K562 (cell line): ENCODE results near the gene EPN3. TPM values are rescaled to one million over a fixed set of nuclear protein-coding genes. Genes with fewer than 3 reads are reported as not detected.

Experiments used
- CC2D1A ChIP-seq: fragments of 450-650 bp; IDR thresholded peaks from 2 replicates; pipeline ENCODE4 v1.6.1; 2017; ENCODE audit warnings: mild to moderate bottlenecking
- HDAC6 ChIP-seq: IDR thresholded peaks from 2 replicates; pipeline ENCODE4 v1.6.1; 2012; ENCODE audit warnings: low read depth, mild to moderate bottlenecking, control low read depth, inconsistent platforms, low read length, moderate library complexity
- HNRNPLL ChIP-seq: fragments of 200-400 bp; formaldehyde crosslinking; IDR thresholded peaks from 2 replicates; pipeline ENCODE4 v1.6.1; 2017; ENCODE audit warnings: low read length, low read depth, mild to moderate bottlenecking; ENCODE audit not compliant: poor library complexity, severe bottlenecking
- MAFF ChIP-seq: IDR thresholded peaks from 2 replicates; pipeline ENCODE4 v1.6.1; 2012; ENCODE audit warnings: low read length, improper control_type of control experiment
- POLR2AphosphoS5 ChIP-seq: IDR thresholded peaks from 2 replicates; pipeline ENCODE4 v1.6.1; 2011; ENCODE audit warnings: mild to moderate bottlenecking, low read depth, low read length, moderate library complexity; ENCODE audit not compliant: control insufficient read depth, insufficient read depth
- polyA plus RNA-seq, 8 experiments: library from polyadenylated mRNA; depleted of rRNA in 4 of 8; stranded (reverse) in 5 of 8; unstranded in 3 of 8; fragments of >200 nt; fragmentation: Nextera tagmentation in 2 of 8; fragmentation: Illumina TruSeq in 1 of 8; extraction: Ambion mirVana in 2 of 8; extraction: Trizol in 1 of 8; gene quantifications; 2 replicates each; pipeline versions ENCODE4 v1.2.1 to v1.2.3, GENCODE V29; 2011 to 2014; ENCODE audit warnings: inconsistent platforms in 1 of 8, missing spikeins in 1 of 8
- total RNA-seq, 7 experiments: library from RNA; depleted of rRNA in 6 of 7; stranded (reverse); fragments of >200 nt in 6 of 7; fragmentation: Illumina TruSeq in 2 of 7; extraction: Trizol in 2 of 7; gene quantifications; 2 replicates each; pipeline versions ENCODE4 v1.2.1 to v1.2.3, GENCODE V29; 2011 to 2021; ENCODE audit warnings: low replicate concordance in 1 of 7
- TF ChIP-seq, protein P1 (sequence below): fragments of 250-450 bp; sonication (Bioruptor Pico); IDR thresholded peaks from 2 replicates; pipeline ENCODE4 v1.5.0; 2021; ENCODE audit warnings: mild to moderate bottlenecking, moderate library complexity
- TF ChIP-seq, protein P2 (sequence below): sonication (generic); formaldehyde crosslinking; IDR thresholded peaks from 2 replicates; pipeline ENCODE4 v1.8.0; 2022; ENCODE audit warnings: mild to moderate bottlenecking, missing genetic modification reagents
- TF ChIP-seq, protein P3 (sequence below), 2 experiments: fragments of 450-650 bp; IDR thresholded peaks; 2 replicates each; pipeline ENCODE4 v1.6.1; 2016
- TF ChIP-seq, protein P4 (sequence below), 2 experiments: fragments of 150-350 bp in 1 of 2; IDR thresholded peaks; 2 replicates each; pipeline ENCODE4 v1.6.1; 2012 to 2016; ENCODE audit warnings: low read depth in 2 of 2, low read length in 2 of 2, mild to moderate bottlenecking in 1 of 2, moderate library complexity in 1 of 2
- TF ChIP-seq, protein P5 (sequence below), 2 experiments: fragments of 200-800 bp in 1 of 2; sonication (Bioruptor generic) in 1 of 2; sonication (generic) in 1 of 2; formaldehyde crosslinking in 1 of 2; IDR thresholded peaks in 1 of 2; conservative IDR thresholded peaks in 1 of 2; 2 replicates each; pipeline versions ENCODE4 v1.5.0 to v1.6.1; 2016 to 2020; ENCODE audit warnings: missing compliant biosample characterization in 1 of 2, missing genetic modification characterization in 1 of 2, missing genetic modification reagents in 1 of 2

Gene EPN3
- total and polyA plus RNA-seq, 9 of the 15 experiments (the other 6 are each of a cell fraction or from before 2014, with no cell fraction given): 0.16 TPM; not detected in 8

DNA sequence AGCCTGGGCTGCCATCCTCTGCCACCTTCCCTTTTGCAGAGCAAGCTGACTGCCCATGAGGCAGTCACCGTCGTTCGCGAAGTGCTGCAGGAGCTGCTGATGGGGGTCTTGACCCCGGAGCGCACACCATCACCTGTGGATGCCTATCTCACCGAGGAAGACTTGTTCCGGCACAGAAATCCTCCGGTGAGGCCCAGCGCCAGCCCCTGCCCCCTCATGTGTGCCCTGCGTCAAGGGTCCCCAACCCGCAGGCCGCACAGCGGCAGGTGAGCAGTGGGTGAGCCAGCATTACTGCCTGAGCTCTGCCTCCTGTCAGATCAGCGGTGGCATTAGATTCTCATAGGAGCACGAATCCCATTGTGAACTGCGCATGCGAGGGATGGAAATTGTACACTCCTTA is 7.7 kb upstream of the EPN3 start (continued):
- TF ChIP-seq, protein P1, sequence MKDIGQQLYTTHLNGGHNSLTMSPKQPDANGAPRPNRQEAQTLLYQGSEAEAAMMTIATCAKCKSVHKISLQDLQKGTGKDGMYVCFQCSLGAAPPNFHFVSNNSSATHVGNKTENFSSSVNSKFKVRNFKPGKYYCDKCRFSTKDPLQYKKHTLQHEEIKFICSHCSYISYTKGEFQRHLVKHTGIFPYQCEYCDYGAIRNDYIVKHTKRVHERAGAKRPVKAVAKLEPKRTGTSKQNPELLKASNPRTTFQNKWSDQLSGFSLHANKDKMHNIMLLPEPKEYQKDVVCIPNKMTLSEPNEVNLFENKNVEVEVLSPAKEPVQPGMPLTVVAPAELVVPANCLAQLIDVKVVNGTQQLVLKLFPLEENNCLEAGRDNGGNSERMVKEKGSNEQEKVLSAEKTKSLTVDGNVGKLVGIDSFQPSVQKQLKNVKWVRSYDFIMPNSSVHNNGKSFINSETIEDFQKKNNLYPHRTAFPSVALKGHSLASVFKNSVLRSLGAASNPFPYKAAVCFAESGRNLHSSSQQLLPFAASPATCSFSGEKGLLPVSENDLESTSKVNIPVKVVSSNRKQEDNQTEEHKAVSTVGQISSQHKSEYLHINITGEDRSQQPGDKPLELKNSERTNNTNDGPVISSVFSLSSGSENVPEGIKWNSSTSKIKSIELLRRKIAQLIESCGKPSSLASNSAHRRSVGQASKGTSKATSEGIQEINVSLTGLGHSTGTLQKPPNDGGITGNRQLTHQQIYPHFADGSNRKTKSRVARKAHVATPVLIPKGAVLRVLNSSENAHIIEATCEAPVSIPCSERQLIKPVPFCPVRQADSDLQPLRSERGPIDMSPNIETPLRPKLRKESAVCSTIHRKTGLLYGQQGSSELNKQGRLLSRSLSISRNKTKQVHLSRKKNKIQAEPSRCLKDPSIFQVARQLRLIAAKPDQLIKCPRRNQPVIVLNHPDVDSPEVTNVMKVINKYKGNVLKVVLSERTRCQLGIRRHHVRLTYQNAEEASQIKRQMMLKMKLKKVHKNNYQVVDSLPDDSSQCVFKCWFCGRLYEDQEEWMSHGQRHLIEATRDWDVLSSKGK (CRISPR knock-in tag): no peak
- TF ChIP-seq HNRNPLL (no peak), POLR2AphosphoS5 (no peak), CC2D1A (no peak), HDAC6 (no peak), MAFF (no peak)
- TF ChIP-seq, protein P2, sequence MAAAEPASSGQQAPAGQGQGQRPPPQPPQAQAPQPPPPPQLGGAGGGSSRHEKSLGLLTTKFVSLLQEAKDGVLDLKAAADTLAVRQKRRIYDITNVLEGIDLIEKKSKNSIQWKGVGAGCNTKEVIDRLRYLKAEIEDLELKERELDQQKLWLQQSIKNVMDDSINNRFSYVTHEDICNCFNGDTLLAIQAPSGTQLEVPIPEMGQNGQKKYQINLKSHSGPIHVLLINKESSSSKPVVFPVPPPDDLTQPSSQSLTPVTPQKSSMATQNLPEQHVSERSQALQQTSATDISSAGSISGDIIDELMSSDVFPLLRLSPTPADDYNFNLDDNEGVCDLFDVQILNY (CRISPR knock-in tag): no peak
- TF ChIP-seq, protein P3, sequence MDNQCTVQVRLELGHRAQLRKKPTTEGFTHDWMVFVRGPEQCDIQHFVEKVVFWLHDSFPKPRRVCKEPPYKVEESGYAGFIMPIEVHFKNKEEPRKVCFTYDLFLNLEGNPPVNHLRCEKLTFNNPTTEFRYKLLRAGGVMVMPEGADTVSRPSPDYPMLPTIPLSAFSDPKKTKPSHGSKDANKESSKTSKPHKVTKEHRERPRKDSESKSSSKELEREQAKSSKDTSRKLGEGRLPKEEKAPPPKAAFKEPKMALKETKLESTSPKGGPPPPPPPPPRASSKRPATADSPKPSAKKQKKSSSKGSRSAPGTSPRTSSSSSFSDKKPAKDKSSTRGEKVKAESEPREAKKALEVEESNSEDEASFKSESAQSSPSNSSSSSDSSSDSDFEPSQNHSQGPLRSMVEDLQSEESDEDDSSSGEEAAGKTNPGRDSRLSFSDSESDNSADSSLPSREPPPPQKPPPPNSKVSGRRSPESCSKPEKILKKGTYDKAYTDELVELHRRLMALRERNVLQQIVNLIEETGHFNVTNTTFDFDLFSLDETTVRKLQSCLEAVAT (IDR thresholded peaks at IDR 0.05): no peak
- TF ChIP-seq, protein P4, sequence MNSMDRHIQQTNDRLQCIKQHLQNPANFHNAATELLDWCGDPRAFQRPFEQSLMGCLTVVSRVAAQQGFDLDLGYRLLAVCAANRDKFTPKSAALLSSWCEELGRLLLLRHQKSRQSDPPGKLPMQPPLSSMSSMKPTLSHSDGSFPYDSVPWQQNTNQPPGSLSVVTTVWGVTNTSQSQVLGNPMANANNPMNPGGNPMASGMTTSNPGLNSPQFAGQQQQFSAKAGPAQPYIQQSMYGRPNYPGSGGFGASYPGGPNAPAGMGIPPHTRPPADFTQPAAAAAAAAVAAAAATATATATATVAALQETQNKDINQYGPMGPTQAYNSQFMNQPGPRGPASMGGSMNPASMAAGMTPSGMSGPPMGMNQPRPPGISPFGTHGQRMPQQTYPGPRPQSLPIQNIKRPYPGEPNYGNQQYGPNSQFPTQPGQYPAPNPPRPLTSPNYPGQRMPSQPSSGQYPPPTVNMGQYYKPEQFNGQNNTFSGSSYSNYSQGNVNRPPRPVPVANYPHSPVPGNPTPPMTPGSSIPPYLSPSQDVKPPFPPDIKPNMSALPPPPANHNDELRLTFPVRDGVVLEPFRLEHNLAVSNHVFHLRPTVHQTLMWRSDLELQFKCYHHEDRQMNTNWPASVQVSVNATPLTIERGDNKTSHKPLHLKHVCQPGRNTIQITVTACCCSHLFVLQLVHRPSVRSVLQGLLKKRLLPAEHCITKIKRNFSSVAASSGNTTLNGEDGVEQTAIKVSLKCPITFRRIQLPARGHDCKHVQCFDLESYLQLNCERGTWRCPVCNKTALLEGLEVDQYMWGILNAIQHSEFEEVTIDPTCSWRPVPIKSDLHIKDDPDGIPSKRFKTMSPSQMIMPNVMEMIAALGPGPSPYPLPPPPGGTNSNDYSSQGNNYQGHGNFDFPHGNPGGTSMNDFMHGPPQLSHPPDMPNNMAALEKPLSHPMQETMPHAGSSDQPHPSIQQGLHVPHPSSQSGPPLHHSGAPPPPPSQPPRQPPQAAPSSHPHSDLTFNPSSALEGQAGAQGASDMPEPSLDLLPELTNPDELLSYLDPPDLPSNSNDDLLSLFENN (IDR thresholded peaks at IDR 0.05; ENCODE audit: low read depth in 2 of 2, low read length in 2 of 2): no peak
- TF ChIP-seq, protein P5, sequence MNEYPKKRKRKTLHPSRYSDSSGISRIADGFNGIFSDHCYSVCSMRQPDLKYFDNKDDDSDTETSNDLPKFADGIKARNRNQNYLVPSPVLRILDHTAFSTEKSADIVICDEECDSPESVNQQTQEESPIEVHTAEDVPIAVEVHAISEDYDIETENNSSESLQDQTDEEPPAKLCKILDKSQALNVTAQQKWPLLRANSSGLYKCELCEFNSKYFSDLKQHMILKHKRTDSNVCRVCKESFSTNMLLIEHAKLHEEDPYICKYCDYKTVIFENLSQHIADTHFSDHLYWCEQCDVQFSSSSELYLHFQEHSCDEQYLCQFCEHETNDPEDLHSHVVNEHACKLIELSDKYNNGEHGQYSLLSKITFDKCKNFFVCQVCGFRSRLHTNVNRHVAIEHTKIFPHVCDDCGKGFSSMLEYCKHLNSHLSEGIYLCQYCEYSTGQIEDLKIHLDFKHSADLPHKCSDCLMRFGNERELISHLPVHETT (CRISPR knock-in tag; conservative IDR thresholded peaks at IDR 0.05 in 1 of 2, IDR thresholded peaks at IDR 0.05 in 1 of 2): no peak
- TF ChIP-seq, all 486 proteins: peak for 0
